Keratinocyte (primary cell): ENCODE results near the gene GIT2. TPM values are rescaled to one million over a fixed set of nuclear protein-coding genes. Genes with fewer than 3 reads are reported as not detected.

Source experiments
- DNase-seq: peaks from one replicate; pipeline ENCODE4 v3.0.0-alpha.2; 2011; ENCODE audit warnings: low read depth, missing footprints, low spot score
- FAIRE-seq: peaks from 2 replicates; lab custom pipeline; 2011; peaks lifted over from hg19 to GRCh38; lab: Jason Lieb, UNC
- H2AFZ ChIP-seq: 2 replicates; pipeline ENCODE4 v1.6.0; 2012; ENCODE audit warnings: low read length, control low read depth, inconsistent platforms; ENCODE audit not compliant: control insufficient read depth
- H3K27ac ChIP-seq: 2 replicates; pipeline ENCODE4 v1.5.1; 2011; ENCODE audit warnings: low read length; ENCODE audit not compliant: control insufficient read depth, insufficient read depth
- H3K27me3 ChIP-seq: 3 replicates; pipeline ENCODE4 v1.6.0; 2011; ENCODE audit warnings: low read length; ENCODE audit not compliant: control insufficient read depth, insufficient read depth; ENCODE audit errors: extremely low read depth
- H3K36me3 ChIP-seq, 2 experiments: 2 replicates in 1 of 2; 3 replicates in 1 of 2; pipeline ENCODE4 v1.5.1; 2011; ENCODE audit warnings: low read length in 2 of 2, mild to moderate bottlenecking in 1 of 2; ENCODE audit not compliant: control insufficient read depth in 2 of 2, insufficient read depth in 2 of 2; ENCODE audit errors: extremely low read depth in 1 of 2
- H3K4me1 ChIP-seq: 3 replicates; pipeline ENCODE4 v1.5.1; 2011; ENCODE audit warnings: low read length; ENCODE audit not compliant: control insufficient read depth, insufficient read depth; ENCODE audit errors: extremely low read depth
- H3K4me2 ChIP-seq: 3 replicates; pipeline ENCODE4 v1.6.0; 2011; ENCODE audit warnings: low read depth, low read length; ENCODE audit not compliant: control insufficient read depth, insufficient read depth; ENCODE audit errors: extremely low read depth
- H3K4me3 ChIP-seq, 3 experiments: fragments of 200-600 bp in 1 of 3; sonication (generic) in 1 of 3; 2 replicates in 2 of 3; 3 replicates in 1 of 3; pipeline ENCODE4 v1.5.1; 2011 to 2016; ENCODE audit warnings: low read length in 3 of 3, mild to moderate bottlenecking in 3 of 3, control low read depth in 2 of 3, inconsistent platforms in 1 of 3, low read depth in 1 of 3, mixed read lengths in 1 of 3, mixed run types in 1 of 3, moderate library complexity in 1 of 3; ENCODE audit not compliant: control insufficient read depth in 2 of 3, insufficient read depth in 2 of 3; ENCODE audit errors: extremely low read depth in 1 of 3
- H3K79me2 ChIP-seq: 2 replicates; pipeline ENCODE4 v1.6.0; 2012; ENCODE audit warnings: low read length; ENCODE audit not compliant: control insufficient read depth, insufficient read depth
- H3K9ac ChIP-seq: 3 replicates; pipeline ENCODE4 v1.6.0; 2011; ENCODE audit warnings: low read length; ENCODE audit not compliant: control insufficient read depth, insufficient read depth; ENCODE audit errors: extremely low read depth
- H3K9me1 ChIP-seq: 3 replicates; pipeline ENCODE4 v1.6.0; 2011; ENCODE audit warnings: low read length; ENCODE audit not compliant: control insufficient read depth, insufficient read depth; ENCODE audit errors: extremely low read depth
- H3K9me3 ChIP-seq: 2 replicates; pipeline ENCODE4 v1.5.1; 2012; ENCODE audit warnings: low read depth, low read length; ENCODE audit not compliant: control insufficient read depth
- H4K20me1 ChIP-seq: 3 replicates; pipeline ENCODE4 v1.6.0; 2011; ENCODE audit warnings: low read length; ENCODE audit not compliant: control insufficient read depth, insufficient read depth; ENCODE audit errors: extremely low read depth
- EZH2 ChIP-seq: IDR thresholded peaks from one replicate; pipeline ENCODE4 v1.6.1; 2012; ENCODE audit warnings: inconsistent platforms, mild to moderate bottlenecking, low read length, moderate library complexity
- dilution Hi-C: fragments of 300-500 bp; cut with MboI; formaldehyde crosslinking; loops from one replicate; pipeline ENCODE4 v1.7.0; 2020; ENCODE audit warnings: low sequenced_read_pairs; ENCODE audit not compliant: extremely low pct_ligation_motif_present
- polyA plus RNA-seq, 5 experiments: library from polyadenylated mRNA; depleted of rRNA in 3 of 5; stranded (reverse) in 3 of 5; stranded (forward) in 1 of 5; unstranded in 1 of 5; fragments of >200 nt; gene quantifications; 1 replicate in 1 of 5; 2 replicates in 3 of 5; 3 replicates in 1 of 5; pipeline versions ENCODE4 v1.2.1 to v1.2.3, GENCODE V29; 2011 to 2012; ENCODE audit warnings: missing spikeins in 2 of 5, low read depth in 1 of 5, low replicate concordance in 1 of 5
- TF ChIP-seq, protein P1 (sequence below), 3 experiments: IDR thresholded peaks in 1 of 3; conservative IDR thresholded peaks in 1 of 3; optimal IDR thresholded peaks in 1 of 3; 2 replicates in 2 of 3; 3 replicates in 1 of 3; pipeline versions ENCODE3 to v1.5.1; 2011; ENCODE audit warnings: low read length in 3 of 3, mild to moderate bottlenecking in 3 of 3, moderate library complexity in 2 of 3, control low read depth in 1 of 3, inconsistent platforms in 1 of 3; ENCODE audit not compliant: insufficient read depth in 2 of 3; ENCODE audit errors: extremely low read depth in 1 of 3

Gene GIT2
- polyA plus RNA-seq, 1 donor (not counting 4 experiments of a cell fraction or from before 2014, with no cell fraction given): 25.9 TPM

DNA sequence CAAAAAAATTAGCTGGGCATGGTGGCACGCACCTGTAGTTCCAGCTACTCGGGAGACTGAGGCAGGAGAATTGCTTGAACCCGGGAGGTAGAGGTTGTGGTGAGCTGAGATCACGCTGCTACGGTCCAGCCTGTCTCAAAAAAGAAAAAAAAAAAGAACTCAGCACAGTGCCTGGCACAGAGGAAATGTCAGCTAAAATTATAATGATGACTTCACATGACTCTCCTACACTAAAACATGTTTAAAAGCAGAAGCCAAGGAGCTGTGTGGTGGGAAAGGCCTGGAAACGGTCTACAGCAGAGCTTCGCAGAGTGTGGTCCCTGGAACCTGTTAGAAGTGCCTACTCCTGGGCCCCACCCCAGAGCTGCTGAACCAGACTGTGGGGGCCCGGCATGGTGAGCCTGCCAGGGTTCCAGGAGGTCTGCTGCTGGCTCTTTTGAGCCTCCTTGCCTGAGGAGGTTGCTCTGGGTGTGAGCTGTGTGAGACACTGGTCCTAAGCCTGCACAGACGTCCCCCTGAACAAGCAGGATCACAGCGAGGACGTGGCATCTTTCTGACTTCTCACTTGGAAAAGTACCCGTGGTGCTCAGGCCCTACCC is 68.0 kb downstream of the GIT2 start:
- Histone ChIP-seq H3K27ac (no peak overlapping the region), H3K9me3 (no peaks in the 10 kb centered on the region), H4K20me1 (no peaks in the 10 kb centered on the region), H3K36me3 (peaks cover 19 to 22% of the 10 kb centered on the region in 2 experiments), H3K9me1 (no peaks in the 10 kb centered on the region), H3K9ac (no peak overlapping the region), H3K4me3 (no peak overlapping the region), H2AFZ (no peak overlapping the region), H3K79me2 (no peaks in the 10 kb centered on the region), H3K4me1 (no peaks in the 10 kb centered on the region), H3K4me2 (no peak overlapping the region), H3K27me3 (no peaks in the 10 kb centered on the region)
- TF ChIP-seq, protein P1, sequence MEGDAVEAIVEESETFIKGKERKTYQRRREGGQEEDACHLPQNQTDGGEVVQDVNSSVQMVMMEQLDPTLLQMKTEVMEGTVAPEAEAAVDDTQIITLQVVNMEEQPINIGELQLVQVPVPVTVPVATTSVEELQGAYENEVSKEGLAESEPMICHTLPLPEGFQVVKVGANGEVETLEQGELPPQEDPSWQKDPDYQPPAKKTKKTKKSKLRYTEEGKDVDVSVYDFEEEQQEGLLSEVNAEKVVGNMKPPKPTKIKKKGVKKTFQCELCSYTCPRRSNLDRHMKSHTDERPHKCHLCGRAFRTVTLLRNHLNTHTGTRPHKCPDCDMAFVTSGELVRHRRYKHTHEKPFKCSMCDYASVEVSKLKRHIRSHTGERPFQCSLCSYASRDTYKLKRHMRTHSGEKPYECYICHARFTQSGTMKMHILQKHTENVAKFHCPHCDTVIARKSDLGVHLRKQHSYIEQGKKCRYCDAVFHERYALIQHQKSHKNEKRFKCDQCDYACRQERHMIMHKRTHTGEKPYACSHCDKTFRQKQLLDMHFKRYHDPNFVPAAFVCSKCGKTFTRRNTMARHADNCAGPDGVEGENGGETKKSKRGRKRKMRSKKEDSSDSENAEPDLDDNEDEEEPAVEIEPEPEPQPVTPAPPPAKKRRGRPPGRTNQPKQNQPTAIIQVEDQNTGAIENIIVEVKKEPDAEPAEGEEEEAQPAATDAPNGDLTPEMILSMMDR (optimal IDR thresholded peaks at IDR 0.05 in 1 of 3, IDR thresholded peaks at IDR 0.05 in 1 of 3, conservative IDR thresholded peaks at IDR 0.05 in 1 of 3; ENCODE audit: extremely low read depth in 1 of 3, insufficient read depth in 2 of 3, low read length in 3 of 3): no peak
- TF ChIP-seq EZH2: no peak
- FAIRE-seq (no peak), DNase-seq (no peak)
- dilution Hi-C loops: no loop called here

DNA sequence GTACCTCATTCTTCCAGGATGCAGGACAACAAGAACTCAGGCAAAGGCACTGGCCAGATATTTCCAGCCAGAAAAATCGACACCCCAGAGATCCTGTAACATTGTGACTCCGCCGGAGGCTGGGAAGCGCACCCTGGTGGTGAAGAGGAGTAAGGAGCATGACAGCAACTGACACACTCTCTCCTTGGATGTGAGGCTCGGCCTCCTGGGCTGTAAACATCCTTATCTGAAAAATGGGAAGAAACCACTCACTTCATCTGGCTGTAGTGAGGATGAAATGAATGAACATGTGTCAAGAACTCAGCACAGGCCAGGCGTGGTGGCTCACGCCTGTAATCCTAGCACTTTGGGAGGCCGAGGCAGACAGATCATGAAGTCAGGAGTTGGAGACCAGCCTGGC is 68.5 kb downstream of the GIT2 start:
- no peak overlapping the region for H3K4me3 ChIP-seq
- no peaks in the 10 kb centered on the region for H3K4me1 ChIP-seq
- H3K27ac ChIP-seq: no peak overlapping the region
- H2AFZ ChIP-seq: no peak overlapping the region
- no peaks in the 10 kb centered on the region for H3K9me3 ChIP-seq
- no peaks in the 10 kb centered on the region for H3K79me2 ChIP-seq
- peak; percentile 46 for FAIRE-seq
- no peaks in the 10 kb centered on the region for H3K9me1 ChIP-seq
- TF ChIP-seq, protein P1 (optimal IDR thresholded peaks at IDR 0.05 in 1 of 3, IDR thresholded peaks at IDR 0.05 in 1 of 3, conservative IDR thresholded peaks at IDR 0.05 in 1 of 3; ENCODE audit: extremely low read depth in 1 of 3, insufficient read depth in 2 of 3, low read length in 3 of 3): peak; percentile 82 to 86 (median 83)
- TF ChIP-seq EZH2: no peak
- peaks cover 15 to 18% of the 10 kb centered on the region in 2 experiments for H3K36me3 ChIP-seq
- no peaks in the 10 kb centered on the region for H3K27me3 ChIP-seq
- dilution Hi-C loops: no loop called here
- no peak overlapping the region for H3K9ac ChIP-seq
- H3K4me2 ChIP-seq: no peak overlapping the region
- DNase-seq: no peak
- no peaks in the 10 kb centered on the region for H4K20me1 ChIP-seq
